HG03469 (cell line): ENCODE results near the gene SPDEF.

Experiments used
- ATAC-seq: cut with Tn5 transposase; IDR thresholded peaks from one replicate; pipeline ENCODE4 v1.9.1; 2021; ENCODE audit warnings: mild to moderate bottlenecking, moderate library complexity, moderate number of reproducible peaks; ENCODE audit not compliant: unreplicated experiment

SPDEF gene

DNA sequence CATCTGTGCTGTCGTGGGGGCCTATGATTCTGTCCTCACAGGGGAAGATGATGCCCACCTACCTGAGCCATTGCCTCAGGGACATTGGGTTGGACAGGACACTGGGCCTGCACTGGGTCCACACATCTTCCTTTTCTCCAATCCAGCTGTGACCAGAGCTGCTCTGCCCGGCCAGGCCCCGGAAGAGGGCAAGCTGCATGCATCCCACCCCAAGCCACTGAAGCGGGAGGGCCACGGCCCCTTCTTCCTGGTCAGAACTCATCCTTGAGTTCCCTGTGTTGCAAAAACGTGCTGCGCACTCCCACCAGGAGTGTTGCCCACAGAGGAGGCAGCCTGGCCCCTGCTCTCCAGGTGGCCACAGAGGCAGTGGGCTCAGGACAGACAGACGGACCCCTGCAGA, 38.2 kb downstream of the SPDEF start:
- ATAC-seq: no peak

DNA sequence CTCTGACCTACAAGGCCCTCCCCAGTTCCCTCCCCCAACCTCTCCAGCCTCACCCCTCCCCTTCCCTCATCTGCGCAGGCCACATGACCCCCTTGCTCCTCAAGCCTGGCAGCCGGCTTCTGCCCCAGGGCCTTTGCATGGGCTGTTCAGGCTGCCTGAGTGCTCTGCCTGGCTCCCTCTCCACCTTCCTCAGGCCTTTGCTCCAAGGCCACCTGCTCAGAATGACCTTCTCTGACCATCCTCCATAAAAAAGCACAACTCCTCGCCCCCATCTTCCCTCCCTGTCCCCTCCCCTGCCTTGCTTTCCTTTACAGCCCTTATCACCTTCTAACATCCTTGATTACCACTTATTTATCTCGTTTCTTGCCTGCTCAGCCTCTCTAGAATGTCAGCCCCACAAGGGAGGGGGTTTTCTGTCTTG, 38.7 kb downstream of the SPDEF start:
- ATAC-seq: no peak

DNA sequence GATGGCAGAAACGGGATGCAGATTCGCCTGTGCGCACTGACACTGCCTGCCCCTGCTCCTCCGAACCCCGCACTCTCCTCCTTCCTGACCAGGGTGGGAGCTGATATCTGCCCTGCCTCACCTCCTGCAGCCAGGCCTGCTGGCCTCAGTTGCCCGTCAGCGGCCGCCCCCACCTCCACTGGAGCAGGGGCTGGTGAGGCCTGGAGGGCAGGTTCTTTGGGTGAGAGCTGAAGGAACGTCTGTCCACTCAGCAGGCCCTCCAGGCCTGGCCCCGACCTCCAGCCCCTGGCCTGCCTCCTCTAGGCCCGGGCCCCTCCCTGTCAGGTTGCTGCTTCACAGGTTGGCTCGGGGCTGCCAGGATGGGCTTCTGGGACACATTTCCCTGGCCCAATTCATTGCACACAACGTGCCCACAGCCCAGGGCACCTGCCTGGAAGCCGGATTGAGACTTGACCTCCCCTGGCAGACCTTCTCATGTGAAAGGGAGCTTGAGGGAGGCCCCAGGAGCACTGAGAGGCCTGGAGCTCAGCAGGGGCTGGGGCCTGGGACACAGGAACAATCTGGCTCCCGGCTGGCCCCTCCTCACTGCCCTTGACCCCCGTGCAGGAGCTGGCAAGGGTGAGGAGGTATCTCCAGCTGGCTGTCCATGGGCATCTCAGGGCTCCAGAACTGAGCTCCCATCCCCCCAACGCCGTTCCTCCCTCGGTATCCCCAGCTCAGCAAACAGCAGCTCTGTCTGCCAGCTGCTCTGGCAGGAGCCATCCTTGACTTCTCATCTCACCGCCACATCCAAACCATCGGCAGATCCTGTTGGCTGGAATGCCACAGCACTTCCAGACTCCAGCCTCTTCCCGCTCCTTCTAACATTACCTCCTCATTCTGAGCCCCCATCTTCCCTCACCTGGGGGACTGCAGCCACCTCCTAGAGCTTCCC, 39.5 kb downstream of the SPDEF start:
- ATAC-seq: no peak

DNA sequence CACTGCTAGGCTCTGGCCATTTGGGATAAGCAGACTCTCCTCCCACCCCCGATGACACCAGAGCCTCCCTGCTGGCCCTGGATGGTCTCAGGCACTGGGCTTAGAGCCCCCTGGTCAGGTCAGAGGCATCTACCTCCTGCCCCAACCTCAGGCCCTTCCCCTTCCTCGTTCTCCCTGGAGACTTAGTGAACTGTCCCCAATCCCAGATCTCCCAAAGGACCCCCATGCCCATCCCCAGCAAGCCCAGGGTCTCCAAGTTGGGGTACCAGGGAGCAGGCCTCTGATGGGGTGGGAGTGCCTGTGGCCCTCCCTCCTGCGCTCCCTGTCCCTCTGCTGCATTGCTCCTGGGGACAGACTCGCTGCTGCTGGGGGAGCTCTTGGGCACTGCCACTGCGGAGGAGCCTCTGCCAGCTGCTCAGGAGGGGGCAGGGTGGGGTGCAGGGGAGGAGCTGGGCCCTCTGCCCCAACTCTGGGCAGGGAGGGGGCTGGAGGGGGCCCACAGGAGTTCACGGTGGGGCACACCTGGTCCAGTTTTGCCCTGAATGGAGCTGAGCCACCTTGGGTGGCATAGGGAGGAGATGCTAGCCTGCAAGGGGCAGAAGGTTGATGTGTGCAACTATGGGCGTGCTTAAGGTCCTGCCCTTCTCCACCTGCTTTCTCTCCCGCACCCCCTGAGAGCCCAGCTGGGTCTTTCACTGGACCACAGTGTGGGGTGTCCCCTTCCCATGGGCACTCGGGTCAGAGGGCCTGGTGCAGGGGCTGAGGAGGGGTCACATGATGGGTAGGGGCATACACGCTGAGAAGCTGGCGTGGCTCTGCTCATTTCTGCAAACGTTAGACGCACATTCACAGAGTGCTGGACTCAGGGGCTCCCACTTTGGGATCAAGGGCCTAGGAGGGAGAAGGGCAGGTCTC, 40.4 kb downstream of the SPDEF start:
- ATAC-seq: no peak

DNA sequence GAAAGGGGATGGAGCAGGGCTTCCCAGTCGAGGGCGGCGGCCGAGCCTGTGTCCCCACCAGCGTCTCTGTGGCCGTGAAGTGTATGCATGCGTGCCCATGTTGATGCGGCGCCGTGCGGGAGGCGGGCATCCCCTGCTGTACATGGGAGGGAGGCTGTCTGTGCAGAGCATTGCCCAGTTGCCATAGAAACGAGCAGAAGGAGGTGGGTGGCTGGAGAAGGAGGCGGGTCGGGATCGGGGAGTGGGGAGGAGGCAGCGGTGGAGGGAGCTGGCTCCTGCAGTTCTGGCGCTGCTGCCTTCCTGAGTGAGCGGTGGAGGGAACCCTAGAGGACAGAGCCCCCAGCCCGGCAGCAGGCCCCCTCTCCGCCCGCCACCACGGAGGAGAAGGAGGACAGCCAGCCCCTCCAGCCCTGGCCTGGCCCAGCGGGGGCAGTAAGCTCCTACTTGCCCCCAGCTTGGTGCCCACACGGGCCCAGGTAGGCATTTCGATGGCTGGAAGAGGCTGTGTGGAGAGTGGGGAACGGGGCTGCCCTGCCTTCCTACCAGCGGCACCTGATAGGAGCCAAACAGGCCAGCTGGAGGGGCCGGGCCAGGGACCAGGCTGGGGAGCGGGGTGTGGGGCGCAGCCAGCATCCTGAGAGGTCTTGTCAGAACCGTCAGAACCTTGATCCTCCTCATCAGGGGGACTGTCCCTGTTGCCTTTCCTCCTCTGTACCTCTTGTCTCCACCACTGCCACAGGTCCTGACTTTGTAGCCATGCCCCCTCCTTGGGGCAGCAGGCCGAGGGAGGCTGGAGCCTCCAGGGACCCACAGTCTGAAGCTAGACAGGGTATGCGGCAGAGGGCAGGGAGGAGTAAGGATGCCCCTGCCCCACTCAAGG, 41.3 kb downstream of the SPDEF start:
- ATAC-seq: no peak

DNA sequence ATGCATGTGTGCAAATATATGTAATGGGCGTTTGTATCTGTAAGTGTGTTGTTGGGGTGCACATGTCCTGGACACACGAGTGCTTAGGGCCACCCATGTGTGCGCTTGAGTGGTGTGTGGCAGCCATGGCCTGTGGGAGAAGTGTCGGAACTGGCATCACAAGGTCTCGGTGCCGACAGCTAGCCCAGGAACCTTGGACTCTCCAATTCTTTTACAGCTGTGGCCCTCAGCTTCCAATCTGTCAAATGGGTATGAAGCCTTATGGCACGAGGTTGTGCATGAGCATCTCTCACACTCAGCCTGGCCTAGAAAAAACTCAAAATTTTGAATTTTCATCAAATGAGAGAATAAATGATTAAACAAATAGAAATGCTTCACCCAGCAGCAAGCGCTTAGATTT, 42.0 kb downstream of the SPDEF start:
- no peak for ATAC-seq

DNA sequence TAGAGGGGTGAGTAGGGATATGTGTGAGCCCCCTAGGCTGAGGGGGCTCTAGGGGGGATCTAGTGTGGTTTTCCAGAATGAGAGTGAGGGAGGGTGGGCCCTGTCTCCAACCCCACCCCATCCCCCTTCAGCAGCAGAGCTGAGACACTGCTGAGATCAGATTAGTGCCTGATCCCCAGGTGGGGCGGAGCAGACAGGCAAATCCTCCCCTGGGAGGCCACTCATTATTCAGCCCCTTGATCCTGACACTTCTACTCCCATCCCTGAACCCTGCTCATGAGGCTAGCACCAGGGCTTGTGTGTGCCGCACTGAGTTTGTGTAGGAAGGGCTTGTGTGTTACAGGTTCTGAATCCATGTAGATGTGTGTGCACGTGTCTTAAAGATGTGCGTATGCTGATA, 42.5 kb downstream of the SPDEF start:
- no peak for ATAC-seq

DNA sequence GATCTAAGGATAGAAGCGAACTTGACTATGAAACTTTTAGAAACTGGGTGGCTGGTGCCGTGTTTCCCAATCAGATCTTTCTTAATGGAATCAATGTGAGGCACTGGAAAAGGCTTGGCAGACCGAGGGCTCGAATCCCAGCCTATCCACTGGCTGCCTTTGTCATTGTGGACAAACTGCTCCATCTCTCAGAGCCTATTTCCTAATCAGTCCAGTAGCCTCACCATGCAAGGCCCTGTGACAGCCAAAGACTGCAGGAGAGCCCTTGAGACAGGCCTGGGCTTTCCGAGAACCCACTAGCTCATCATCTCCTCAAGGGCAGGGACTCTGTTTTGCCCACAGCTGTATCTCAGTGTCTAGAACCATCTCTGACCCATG, 43.4 kb downstream of the SPDEF start:
- ATAC-seq: no peak

DNA sequence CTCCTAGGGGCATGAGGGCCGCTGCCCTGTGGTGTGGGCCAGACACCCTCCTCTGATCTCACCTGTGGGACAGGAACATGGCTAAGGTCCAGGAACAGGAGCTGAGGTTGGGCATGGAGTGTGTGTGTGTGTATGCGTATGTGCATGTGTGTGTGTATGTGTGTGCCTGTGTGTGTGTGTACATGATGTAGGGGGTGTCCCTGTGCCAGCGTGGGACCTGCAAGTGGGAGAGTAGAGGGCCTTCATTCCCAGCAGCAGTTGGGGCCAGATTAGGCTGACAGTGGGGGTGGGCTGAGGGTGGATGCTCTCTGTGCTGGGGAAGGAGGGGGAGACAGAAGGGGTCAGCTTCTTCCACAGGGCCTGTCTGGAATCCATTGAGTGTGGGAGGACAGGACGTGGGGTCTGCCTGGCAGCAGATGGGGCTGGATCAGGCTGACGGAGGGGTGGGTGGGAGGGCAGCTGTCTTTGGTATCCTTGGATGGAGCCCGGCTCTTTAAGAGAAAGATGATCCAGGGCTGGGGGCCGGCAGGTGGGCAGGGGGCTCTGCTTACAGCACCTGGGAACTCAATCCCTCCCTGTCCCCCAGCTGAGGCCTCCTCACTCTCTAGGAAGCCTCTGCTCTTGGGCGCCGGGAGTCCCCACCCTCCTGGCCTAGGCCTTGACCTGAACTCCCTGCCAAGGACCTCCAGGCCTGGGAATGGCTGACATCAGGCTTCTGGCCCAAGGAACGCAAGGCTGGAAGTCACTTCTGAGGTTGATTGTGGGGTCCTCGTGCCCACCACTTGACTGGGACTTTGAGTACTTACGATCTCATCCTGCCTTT, 44.0 kb downstream of the SPDEF start:
- ATAC-seq: no peak

DNA sequence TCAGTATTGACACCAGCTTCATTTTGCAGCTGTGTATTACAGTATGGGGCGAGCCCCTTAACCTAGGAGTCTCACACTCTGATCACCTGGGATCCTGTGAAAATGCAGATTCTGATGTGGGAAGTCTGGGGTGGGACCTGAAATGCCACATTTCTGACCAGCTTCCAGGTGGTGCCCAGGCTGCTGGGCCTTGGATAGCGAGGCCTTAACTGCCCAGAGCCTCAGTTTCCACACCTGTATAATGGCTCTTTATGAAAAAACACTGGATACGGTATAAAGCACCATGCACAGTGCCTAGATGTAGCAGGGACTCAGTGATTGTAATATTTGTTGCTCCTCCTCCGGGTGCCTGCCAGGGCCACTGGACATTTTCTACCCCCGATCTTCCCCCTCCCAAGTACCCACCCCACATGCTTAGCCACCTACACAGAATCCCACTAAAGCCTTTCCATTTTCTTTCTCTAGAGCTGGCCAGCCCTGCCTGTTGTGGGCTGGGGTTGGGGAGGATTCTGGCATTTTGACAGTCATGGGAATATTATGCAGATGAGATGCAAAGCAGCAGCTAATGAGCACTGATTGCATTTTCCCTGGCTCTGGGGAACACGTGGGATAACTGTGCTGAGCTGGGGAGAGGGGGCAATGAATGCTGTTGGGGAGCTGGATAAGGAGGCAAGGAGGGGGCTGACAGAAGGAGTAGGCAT, 44.8 kb downstream of the SPDEF start:
- no peak for ATAC-seq

DNA sequence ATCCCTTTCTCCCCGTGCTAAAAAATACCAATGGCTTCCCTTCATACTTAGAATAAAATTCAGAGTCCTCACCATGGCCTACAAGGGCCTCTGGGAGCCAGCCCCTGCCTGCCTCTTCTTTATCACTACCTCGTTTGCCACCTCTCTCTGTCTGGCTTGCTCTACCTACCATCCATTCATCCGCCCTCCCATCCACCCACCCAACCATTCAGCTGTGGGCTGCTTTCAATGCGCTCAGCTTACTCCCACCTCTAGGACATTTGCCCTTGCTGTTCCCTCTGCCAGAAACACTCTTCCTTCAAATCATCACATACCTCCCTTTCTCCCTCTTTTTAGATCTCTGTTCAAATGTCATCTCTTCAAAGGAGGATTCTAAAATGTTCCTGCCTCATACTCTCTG, 45.8 kb downstream of the SPDEF start:
- ATAC-seq: no peak

DNA sequence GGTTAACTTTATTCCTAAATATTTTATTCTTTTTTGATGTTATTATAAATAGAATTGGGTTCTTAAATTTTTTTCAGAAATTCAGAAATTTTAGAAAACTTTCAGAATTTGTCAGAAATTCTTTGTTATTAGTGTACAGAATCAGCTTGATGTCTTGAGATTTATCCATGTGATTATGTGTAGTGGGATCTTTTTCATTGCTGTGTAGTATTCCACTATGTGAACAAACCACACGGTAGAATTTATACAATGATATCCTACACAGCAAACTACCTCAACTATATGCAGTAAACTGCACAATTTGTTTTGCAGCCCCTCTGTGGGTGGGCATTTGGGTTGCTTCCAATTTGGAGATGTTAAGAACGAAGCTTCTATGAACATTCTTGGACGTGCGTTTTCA, 46.3 kb downstream of the SPDEF start:
- no peak for ATAC-seq

DNA sequence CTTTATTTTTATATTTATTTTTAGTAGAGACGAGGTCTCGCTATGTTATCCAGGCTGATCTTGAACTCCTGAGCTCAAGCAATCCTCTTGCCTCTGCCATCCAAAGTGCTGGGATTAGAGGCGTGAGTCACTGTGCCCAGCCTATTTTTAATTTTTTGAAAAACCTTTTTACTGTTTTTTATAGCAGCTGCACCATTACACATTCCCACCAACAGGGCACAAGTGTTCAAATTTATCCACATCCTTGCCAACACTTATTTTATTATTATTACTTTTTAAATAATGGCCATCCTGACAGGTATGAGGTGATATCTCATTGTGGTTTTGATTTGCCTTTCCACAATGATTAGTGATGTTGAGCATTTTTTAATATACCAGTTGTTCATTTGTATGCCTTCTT, 47.7 kb downstream of the SPDEF start:
- no peak for ATAC-seq

DNA sequence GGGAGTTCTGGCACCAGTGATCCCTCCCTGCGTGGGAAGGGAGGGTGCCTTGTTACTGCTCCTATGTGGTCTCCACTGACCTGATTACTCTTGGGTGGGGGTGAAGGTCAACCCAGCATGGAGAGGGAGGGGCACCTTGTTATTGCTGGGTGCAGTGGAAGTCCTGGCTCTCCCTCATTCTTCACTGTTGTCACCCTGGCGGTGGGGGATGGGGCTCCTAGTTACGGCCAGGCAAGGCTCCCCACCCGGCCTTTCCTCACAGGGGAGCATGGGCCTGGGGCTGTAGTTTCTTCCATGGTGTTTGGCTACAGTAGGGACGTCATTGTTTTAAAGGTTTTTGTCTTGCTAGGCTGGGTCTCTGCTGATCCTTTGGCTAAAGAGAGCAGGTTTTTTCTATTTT, 49.4 kb downstream of the SPDEF start:
- ATAC-seq: no peak

DNA sequence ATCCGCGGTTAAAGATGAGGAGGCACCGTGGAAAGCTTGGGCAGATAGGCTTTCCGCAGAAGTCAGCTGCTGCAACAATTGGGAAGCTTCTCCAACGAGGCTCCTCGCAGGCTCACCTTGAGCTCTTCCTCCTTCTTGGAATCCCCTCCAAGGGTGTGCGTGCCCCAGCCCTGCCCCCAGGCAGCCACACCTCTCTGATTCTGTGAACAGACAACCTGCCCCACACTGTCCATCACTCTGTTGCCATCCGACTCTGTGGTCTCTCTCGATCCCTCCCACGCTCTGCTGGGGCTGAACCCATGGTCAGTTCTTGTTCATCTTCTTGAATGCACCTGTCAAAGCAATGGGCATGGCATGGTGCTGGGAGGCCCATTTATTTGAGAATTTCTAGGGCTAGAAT, 58.7 kb downstream of the SPDEF start:
- ATAC-seq: no peak

DNA sequence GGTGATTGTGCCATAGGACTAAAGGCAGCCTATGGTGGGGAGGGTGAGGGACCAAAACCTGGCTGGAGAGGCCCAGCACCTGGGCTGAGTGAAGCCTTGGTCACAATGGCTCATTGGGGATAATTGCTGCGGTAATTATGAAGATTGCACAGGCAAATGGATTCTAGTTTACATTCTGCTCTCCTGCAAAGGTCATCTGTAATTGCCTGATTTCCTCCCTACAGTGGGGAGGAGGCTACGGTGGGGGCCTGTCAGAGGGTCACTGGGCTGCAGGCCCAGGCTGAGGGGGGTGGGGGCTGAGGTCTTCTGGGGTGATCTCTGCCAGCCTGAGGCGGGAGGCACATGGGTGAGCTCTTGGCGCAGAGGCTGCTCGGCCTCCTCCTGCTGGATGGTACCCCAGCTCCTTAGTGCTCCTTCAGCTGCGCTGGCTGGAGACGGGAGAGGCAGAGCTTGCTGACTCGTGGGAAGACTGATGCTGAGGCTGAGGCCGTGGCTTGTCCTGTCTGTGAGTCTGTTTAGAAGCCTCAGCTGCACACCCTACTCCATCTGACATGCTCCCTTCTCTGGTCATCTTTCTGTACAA, 59.9 kb downstream of the SPDEF start:
- ATAC-seq: no peak

DNA sequence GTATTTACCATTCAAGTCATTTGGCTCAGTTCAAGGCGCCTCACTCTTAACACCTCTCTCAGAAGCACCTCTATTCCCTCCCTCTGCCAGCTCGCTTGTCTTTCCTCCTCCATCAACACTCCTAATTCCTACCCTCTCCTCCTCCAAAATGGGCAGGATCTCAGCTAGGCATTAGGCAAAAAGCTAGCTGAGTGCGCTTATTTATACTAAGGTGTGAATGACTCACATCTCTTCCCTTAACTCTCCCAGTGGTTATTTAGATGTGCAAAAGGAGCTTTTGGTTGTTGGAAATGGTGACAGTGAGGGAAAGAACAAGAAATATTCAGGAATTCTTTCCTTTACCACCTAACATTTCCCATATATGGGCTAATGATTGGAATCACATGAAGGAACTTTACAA, 61.2 kb downstream of the SPDEF start:
- no peak for ATAC-seq

DNA sequence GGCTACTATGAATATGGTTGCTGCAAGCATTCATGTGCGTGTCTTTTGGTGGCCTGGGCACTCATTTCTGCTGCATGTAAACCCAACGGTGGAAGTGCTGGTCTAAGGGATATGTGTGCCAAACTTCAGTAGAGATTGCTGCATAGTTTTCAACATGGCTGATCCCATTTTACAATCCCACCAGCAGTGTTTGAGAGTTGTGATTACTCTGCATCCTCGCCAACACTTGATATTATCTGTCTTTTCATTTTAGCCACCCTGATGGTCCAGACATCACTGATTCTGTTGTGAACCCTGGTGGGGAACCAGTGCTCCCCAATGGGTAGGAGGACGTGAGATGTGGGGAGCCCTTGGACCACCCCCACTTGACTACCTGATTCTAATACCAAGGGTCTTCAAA, 62.8 kb downstream of the SPDEF start:
- ATAC-seq: no peak

DNA sequence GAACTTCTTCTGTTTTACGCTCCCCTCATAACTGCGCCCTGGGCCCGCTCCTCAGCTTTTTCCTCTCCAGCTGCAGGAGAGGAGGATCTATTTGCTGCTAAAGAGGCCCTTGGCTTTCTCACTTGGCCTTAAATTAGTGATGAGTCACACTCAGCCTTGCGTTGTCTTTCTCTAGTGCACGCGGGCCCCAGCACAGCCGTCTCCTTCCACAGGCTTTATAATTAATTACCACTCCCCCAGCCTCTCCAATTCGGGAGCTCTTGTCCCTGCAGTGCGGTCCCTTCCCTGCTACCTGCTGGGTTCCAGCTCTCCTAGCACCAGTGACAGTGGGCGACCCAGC, 65.1 kb downstream of the SPDEF start:
- no peak for ATAC-seq
